Measurements from ENCODE around the gene CNDP1. TPM values are rescaled to one million over a fixed set of nuclear protein-coding genes. Genes with fewer than 3 reads are reported as not detected.

Gene CNDP1
- total RNA-seq, 1 experiment from 2014 or later, result not detected

- H3K27ac Mint-ChIP-seq (ENCODE audit: unreplicated experiment), result no peak overlapping the region
- peaks cover 7% of the 10 kb centered on the region for H3K4me1 Mint-ChIP-seq (ENCODE audit: low read depth, unreplicated experiment)
- BruUV-seq (replicated peaks), result no TSS peak
- H3K4me3 Mint-ChIP-seq (ENCODE audit: low read depth, unreplicated experiment), result no peak overlapping the region
- peaks cover 20% of the 10 kb centered on the region for H3K27me3 Mint-ChIP-seq (ENCODE audit: unreplicated experiment)
- H3K9me3 Mint-ChIP-seq (ENCODE audit: low read depth, unreplicated experiment), result no peaks in the 10 kb centered on the region
- no peak for TF ChIP-seq CTCF (IDR thresholded peaks at IDR 0.05; ENCODE audit: unreplicated experiment)
- CTCF ChIA-PET, result interaction anchor here (0.6 kb wide), 2 partner anchors 184 to 351 kb away, joined by 3 read pairs; no protein-coding TSS in a partner anchor
- intact Hi-C loops (cut with micrococcal nuclease; ENCODE audit: unreplicated experiment), result no loop called here
- peaks cover 14% of the 10 kb centered on the region for H3K36me3 Mint-ChIP-seq (ENCODE audit: insufficient read depth, unreplicated experiment)
- no peak for DNase-seq
Measured at GRCh38 chr18:74525741-74526140, 8.6 kb upstream of the CNDP1 start.

DNA sequence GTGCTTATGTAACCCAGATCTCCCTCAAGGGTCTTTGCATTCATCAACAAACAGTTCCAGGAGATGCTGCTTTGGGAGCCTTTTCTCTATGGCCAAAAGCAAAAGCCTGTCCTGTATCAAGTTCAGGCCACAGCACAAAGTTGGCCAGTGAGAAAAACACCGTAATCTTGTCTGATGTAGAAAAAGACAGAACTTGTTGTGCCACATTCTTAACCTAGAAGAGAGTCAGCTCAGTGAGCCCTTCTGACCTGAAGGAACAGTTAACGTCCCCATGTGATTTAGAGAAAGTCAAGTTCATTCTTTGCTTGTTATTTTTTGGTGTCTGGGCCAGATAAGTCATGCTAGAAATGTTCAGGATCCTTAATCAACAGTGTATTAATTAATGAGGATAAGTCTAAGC, 7.8 kb upstream of the CNDP1 start:
- Mint-ChIP-seq H3K36me3 (ENCODE audit: insufficient read depth, unreplicated experiment) (peaks cover 7% of the 10 kb centered on the region), H3K4me3 (ENCODE audit: low read depth, unreplicated experiment) (no peak overlapping the region), H3K27ac (ENCODE audit: unreplicated experiment) (peak overlapping the region; percentile 16), H3K27me3 (ENCODE audit: unreplicated experiment) (peaks cover 28% of the 10 kb centered on the region), H3K4me1 (ENCODE audit: low read depth, unreplicated experiment) (peaks cover 7% of the 10 kb centered on the region), H3K9me3 (ENCODE audit: low read depth, unreplicated experiment) (no peaks in the 10 kb centered on the region)
- CTCF ChIA-PET, result interaction anchor here (0.6 kb wide), 3 partner anchors 15 to 352 kb away, joined by 3 to 6 read pairs (median 3); no protein-coding TSS in a partner anchor
- intact Hi-C loops (cut with micrococcal nuclease; ENCODE audit: unreplicated experiment), result no loop called here
- no peak for DNase-seq
- BruUV-seq (replicated peaks), result no TSS peak
- TF ChIP-seq CTCF (IDR thresholded peaks at IDR 0.05; ENCODE audit: unreplicated experiment), result no peak

DNA sequence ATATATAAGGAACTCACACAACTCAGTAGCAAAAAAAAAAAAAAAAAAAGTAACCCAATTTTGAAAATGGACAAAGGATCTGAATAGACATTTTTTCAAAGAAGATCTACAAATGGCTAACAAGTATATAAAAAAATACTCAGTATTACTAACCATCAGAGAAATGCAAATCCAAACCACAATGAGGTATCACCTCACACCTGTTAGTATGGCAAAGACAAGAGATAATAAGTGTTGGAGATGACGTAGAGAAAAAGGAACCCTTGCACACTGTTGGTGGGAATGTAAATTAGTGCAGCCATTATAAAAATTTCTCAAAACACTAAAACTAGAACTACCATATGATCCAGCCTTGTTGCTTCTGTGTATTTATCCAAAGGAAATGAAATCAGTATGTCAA, 5.8 kb upstream of the CNDP1 start:
- TF ChIP-seq CTCF (IDR thresholded peaks at IDR 0.05; ENCODE audit: unreplicated experiment), result no peak
- peaks cover 43% of the 10 kb centered on the region for H3K27me3 Mint-ChIP-seq (ENCODE audit: unreplicated experiment)
- no peak overlapping the region for H3K27ac Mint-ChIP-seq (ENCODE audit: unreplicated experiment)
- BruUV-seq (replicated peaks), result no TSS peak
- CTCF ChIA-PET, result no interaction called here
- intact Hi-C loops (cut with micrococcal nuclease; ENCODE audit: unreplicated experiment), result no loop called here
- H3K4me1 Mint-ChIP-seq (ENCODE audit: low read depth, unreplicated experiment), result peaks cover 7% of the 10 kb centered on the region
- H3K4me3 Mint-ChIP-seq (ENCODE audit: low read depth, unreplicated experiment), result no peak overlapping the region
- no peaks in the 10 kb centered on the region for H3K36me3 Mint-ChIP-seq (ENCODE audit: insufficient read depth, unreplicated experiment)
- no peak for DNase-seq
- H3K9me3 Mint-ChIP-seq (ENCODE audit: low read depth, unreplicated experiment), result no peaks in the 10 kb centered on the region

DNA sequence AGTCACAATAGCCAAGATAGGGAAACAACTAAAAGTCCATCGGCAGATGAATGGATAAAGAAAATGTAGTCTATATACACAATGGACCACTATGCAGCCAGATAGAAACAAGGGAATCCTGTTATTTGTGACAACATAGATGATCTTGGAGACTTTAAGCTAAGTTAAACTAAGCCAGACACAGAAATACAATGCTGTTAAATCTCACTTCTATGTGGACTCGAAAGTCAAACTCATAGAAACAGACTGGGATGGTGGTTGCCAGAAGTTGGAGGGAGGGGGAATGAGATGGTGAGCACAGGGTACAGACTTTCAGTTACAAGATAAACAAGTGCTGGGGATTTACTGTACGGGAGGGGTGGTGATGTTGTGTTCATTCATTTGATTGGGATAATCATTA, 5.4 kb upstream of the CNDP1 start:
- H3K4me1 Mint-ChIP-seq (ENCODE audit: low read depth, unreplicated experiment), result peaks cover 7% of the 10 kb centered on the region
- TF ChIP-seq CTCF (IDR thresholded peaks at IDR 0.05; ENCODE audit: unreplicated experiment), result no peak
- H3K9me3 Mint-ChIP-seq (ENCODE audit: low read depth, unreplicated experiment), result no peaks in the 10 kb centered on the region
- no peak overlapping the region for H3K27ac Mint-ChIP-seq (ENCODE audit: unreplicated experiment)
- CTCF ChIA-PET, result no interaction called here
- H3K4me3 Mint-ChIP-seq (ENCODE audit: low read depth, unreplicated experiment), result no peak overlapping the region
- H3K36me3 Mint-ChIP-seq (ENCODE audit: insufficient read depth, unreplicated experiment), result no peaks in the 10 kb centered on the region
- DNase-seq, result no peak
- BruUV-seq (replicated peaks), result no TSS peak
- H3K27me3 Mint-ChIP-seq (ENCODE audit: unreplicated experiment), result peaks cover 47% of the 10 kb centered on the region
- intact Hi-C loops (cut with micrococcal nuclease; ENCODE audit: unreplicated experiment), result no loop called here
